ENCODE results near the gene EPB41L1. TPM values are rescaled to one million over a fixed set of nuclear protein-coding genes. Genes with fewer than 3 reads are reported as not detected.

Gene EPB41L1
- total RNA-seq, 2 experiments from 2014 or later = 0.57 to 1.1 TPM

Other genes with a start within 250 kb of the EPB41L1 start
- gene SCAND1, start 200.2 kb upstream of the EPB41L1 start, total RNA-seq = 10 to 100 TPM; 41.9 to 43.1 TPM
- gene CNBD2, start 186.2 kb upstream of the EPB41L1 start, total RNA-seq = 1 to 10 TPM; 4.8 to 5.3 TPM
- gene AAR2, start 81.7 kb downstream of the EPB41L1 start, total RNA-seq = 10 to 100 TPM; 15.5 to 17.3 TPM
- gene DLGAP4, start 151.6 kb downstream of the EPB41L1 start, total RNA-seq = 10 to 100 TPM in 1 of 2 experiments, 1 to 10 TPM in 1; 9.2 to 13.7 TPM

Measured in activated naive CD4-positive, alpha-beta T cell treated with anti-CD3 and anti-CD28 coated beads for 36 hours (primary cell).